ENCODE results near the gene SNX24. TPM values are rescaled to one million over a fixed set of nuclear protein-coding genes. Genes with fewer than 3 reads are reported as not detected.

The SNX24 gene
- total RNA-seq, 1 experiment from 2014 or later = 10.3 TPM

DNA sequence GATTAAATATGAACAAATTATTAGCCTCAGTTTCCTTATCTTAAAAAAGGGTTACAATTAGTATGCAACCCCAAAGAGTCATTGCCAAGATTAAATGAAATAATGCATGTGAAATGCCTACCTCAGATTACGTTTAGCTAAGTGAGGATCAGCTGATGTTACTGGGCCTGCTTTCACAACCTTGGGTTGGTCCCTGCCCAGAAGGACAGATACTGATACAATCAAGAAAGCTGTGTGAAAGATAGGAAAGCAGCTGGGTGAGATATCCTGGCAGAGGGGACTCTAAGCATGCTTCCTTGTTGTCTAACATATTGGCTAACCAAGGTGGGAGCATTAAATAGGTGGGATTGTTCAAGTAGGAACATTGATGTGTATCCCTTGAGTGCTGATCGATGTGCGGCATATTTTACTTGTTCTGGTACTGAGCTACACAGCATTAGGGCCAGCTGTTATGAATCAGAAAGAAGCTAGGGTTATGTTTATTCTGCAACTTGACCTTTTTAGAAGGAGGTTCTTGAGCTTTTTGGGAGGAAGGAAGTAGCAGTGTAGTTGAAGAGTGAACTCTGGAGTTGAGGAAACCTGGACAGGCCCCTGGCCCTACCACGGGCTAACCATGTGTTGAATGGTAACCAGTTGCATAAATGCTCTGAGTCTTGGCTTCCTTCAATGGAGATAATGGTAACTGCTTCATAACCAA lies 28.9 kb downstream of the SNX24 start:
- BruUV-seq (replicated peaks) = no TSS peak
- DNase-seq (no peak), ATAC-seq (no peak)
- intact Hi-C loops (cut with micrococcal nuclease) = no loop called here
- Histone ChIP-seq H3K4me3 (ENCODE audit: low read length) (no peak overlapping the region), H3K4me2 (ENCODE audit: low read length) (no peak overlapping the region), H3F3A (ENCODE audit: low read length, unreplicated experiment) (no peaks in the 10 kb centered on the region), H3K36me3 (ENCODE audit: low read depth, low read length) (no peaks in the 10 kb centered on the region), H3K9me3 (ENCODE audit: low read length) (no peaks in the 10 kb centered on the region), H2AFZ (ENCODE audit: low read length) (no peak overlapping the region), H4K20me1 (ENCODE audit: low read length) (no peaks in the 10 kb centered on the region), H3K9me2 (replicated peaks; ENCODE audit: low read length) (no peaks in the 10 kb centered on the region), H3K4me1 (ENCODE audit: insufficient read depth, low read length) (no peaks in the 10 kb centered on the region), H3K27ac (ENCODE audit: low read length) (no peak overlapping the region), H3K9ac (ENCODE audit: low read length) (no peak overlapping the region), H3K27me3 (ENCODE audit: low read length) (no peaks in the 10 kb centered on the region), H3K79me2 (ENCODE audit: low read length) (no peaks in the 10 kb centered on the region)
- ChIA-PET POLR2A (ENCODE audit: unreplicated experiment) (no interaction called here), CTCF (no interaction called here)
- TF ChIP-seq, protein P1, sequence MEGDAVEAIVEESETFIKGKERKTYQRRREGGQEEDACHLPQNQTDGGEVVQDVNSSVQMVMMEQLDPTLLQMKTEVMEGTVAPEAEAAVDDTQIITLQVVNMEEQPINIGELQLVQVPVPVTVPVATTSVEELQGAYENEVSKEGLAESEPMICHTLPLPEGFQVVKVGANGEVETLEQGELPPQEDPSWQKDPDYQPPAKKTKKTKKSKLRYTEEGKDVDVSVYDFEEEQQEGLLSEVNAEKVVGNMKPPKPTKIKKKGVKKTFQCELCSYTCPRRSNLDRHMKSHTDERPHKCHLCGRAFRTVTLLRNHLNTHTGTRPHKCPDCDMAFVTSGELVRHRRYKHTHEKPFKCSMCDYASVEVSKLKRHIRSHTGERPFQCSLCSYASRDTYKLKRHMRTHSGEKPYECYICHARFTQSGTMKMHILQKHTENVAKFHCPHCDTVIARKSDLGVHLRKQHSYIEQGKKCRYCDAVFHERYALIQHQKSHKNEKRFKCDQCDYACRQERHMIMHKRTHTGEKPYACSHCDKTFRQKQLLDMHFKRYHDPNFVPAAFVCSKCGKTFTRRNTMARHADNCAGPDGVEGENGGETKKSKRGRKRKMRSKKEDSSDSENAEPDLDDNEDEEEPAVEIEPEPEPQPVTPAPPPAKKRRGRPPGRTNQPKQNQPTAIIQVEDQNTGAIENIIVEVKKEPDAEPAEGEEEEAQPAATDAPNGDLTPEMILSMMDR (conservative IDR thresholded peaks at IDR 0.05; ENCODE audit: low read depth, low read length) = no peak
- TF ChIP-seq EZH2phosphoT487 (IDR thresholded peaks at IDR 0.05; ENCODE audit: borderline replicate concordance, low read length) (no peak), EZH2 (IDR thresholded peaks at IDR 0.05; ENCODE audit: low read length, unreplicated experiment) (no peak)

DNA sequence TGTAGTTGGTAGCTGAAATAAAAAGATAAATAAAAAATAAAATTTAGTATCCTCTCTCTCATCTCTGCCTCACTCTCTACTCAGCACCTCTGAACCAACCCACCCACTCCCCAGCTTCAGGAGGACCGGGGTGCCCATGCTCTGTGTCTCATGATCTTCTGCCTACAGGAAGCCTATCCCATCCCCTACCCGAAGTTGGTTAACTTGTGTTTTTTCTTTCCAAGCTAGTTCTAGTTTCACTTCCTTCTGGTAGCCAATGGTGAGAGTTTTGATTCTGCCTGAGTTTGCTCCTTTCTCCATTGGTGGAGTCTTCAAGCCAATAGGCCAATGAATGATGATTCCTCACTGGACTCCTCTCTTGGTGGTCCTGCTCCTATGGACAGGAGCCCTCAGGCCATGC lies 32.1 kb downstream of the SNX24 start:
- H3K9me3 ChIP-seq (ENCODE audit: low read length) = no peaks in the 10 kb centered on the region
- H3F3A ChIP-seq (ENCODE audit: low read length, unreplicated experiment) = no peaks in the 10 kb centered on the region
- no peak overlapping the region for H2AFZ ChIP-seq (ENCODE audit: low read length)
- H3K9ac ChIP-seq (ENCODE audit: low read length) = no peak overlapping the region
- H3K4me1 ChIP-seq (ENCODE audit: insufficient read depth, low read length) = no peaks in the 10 kb centered on the region
- no peaks in the 10 kb centered on the region for H3K27me3 ChIP-seq (ENCODE audit: low read length)
- no peaks in the 10 kb centered on the region for H3K36me3 ChIP-seq (ENCODE audit: low read depth, low read length)
- CTCF ChIA-PET = no interaction called here
- H3K79me2 ChIP-seq (ENCODE audit: low read length) = no peaks in the 10 kb centered on the region
- H3K4me3 ChIP-seq (ENCODE audit: low read length) = no peak overlapping the region
- no peaks in the 10 kb centered on the region for H4K20me1 ChIP-seq (ENCODE audit: low read length)
- H3K4me2 ChIP-seq (ENCODE audit: low read length) = no peak overlapping the region
- BruUV-seq (replicated peaks) = no TSS peak
- ATAC-seq (no peak), DNase-seq (no peak)
- H3K27ac ChIP-seq (ENCODE audit: low read length) = no peak overlapping the region
- POLR2A ChIA-PET (ENCODE audit: unreplicated experiment) = no interaction called here
- TF ChIP-seq EZH2phosphoT487 (IDR thresholded peaks at IDR 0.05; ENCODE audit: borderline replicate concordance, low read length) (no peak), EZH2 (IDR thresholded peaks at IDR 0.05; ENCODE audit: low read length, unreplicated experiment) (no peak)
- TF ChIP-seq, protein P1 (conservative IDR thresholded peaks at IDR 0.05; ENCODE audit: low read depth, low read length) = no peak
- no peaks in the 10 kb centered on the region for H3K9me2 ChIP-seq (replicated peaks; ENCODE audit: low read length)
- intact Hi-C loops (cut with micrococcal nuclease) = no loop called here

DNA sequence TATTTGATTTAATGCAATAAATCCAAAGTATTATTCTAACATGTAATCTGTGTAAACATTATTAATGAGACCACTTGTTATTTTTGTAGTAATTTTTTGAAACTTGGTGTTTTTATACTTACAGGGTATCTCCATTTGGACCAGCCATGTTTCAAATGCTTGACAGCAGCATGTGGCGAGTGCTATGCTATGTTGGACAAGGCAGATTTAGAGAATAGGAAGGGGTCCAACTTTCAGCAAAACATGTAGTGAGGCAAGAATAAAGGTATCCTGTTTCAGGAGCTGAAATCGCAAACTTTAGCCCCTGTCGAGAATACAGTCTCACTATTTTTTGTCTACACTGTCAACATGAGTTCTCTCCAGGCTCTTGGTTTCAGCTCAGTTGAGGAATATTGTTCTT lies 33.7 kb downstream of the SNX24 start:
- Histone ChIP-seq H2AFZ (ENCODE audit: low read length) (no peak overlapping the region), H3K9me2 (replicated peaks; ENCODE audit: low read length) (no peaks in the 10 kb centered on the region), H3K4me2 (ENCODE audit: low read length) (no peak overlapping the region), H4K20me1 (ENCODE audit: low read length) (no peaks in the 10 kb centered on the region), H3K4me3 (ENCODE audit: low read length) (no peak overlapping the region), H3K9ac (ENCODE audit: low read length) (no peak overlapping the region), H3K4me1 (ENCODE audit: insufficient read depth, low read length) (no peaks in the 10 kb centered on the region), H3K36me3 (ENCODE audit: low read depth, low read length) (no peaks in the 10 kb centered on the region), H3K79me2 (ENCODE audit: low read length) (no peaks in the 10 kb centered on the region), H3K9me3 (ENCODE audit: low read length) (no peaks in the 10 kb centered on the region), H3F3A (ENCODE audit: low read length, unreplicated experiment) (no peaks in the 10 kb centered on the region), H3K27me3 (ENCODE audit: low read length) (no peaks in the 10 kb centered on the region), H3K27ac (ENCODE audit: low read length) (no peak overlapping the region)
- intact Hi-C loops (cut with micrococcal nuclease) = no loop called here
- ChIA-PET POLR2A (ENCODE audit: unreplicated experiment) (no interaction called here), CTCF (interaction anchor here (0.6 kb wide), 1 partner anchor 175 kb away, joined by 3 read pairs; no protein-coding TSS in a partner anchor)
- no peak for ATAC-seq
- BruUV-seq (replicated peaks) = no TSS peak
- DNase-seq = no peak
- no peak for TF ChIP-seq EZH2 (IDR thresholded peaks at IDR 0.05; ENCODE audit: low read length, unreplicated experiment)
- TF ChIP-seq, protein P1 (conservative IDR thresholded peaks at IDR 0.05; ENCODE audit: low read depth, low read length) = no peak
- no peak for TF ChIP-seq EZH2phosphoT487 (IDR thresholded peaks at IDR 0.05; ENCODE audit: borderline replicate concordance, low read length)

Measured in PC-3 (cell line).